ENCODE results near the gene UGT1A1. TPM values are rescaled to one million over a fixed set of nuclear protein-coding genes. Genes with fewer than 3 reads are reported as not detected.
A peak's percentile ranks its signal among the peaks of the same experiment; 100 is the strongest.

The UGT1A1 gene
- total and polyA plus RNA-seq, 9 of the 15 experiments (the other 6 are each of a cell fraction or from before 2014, with no cell fraction given), result not detected

DNA sequence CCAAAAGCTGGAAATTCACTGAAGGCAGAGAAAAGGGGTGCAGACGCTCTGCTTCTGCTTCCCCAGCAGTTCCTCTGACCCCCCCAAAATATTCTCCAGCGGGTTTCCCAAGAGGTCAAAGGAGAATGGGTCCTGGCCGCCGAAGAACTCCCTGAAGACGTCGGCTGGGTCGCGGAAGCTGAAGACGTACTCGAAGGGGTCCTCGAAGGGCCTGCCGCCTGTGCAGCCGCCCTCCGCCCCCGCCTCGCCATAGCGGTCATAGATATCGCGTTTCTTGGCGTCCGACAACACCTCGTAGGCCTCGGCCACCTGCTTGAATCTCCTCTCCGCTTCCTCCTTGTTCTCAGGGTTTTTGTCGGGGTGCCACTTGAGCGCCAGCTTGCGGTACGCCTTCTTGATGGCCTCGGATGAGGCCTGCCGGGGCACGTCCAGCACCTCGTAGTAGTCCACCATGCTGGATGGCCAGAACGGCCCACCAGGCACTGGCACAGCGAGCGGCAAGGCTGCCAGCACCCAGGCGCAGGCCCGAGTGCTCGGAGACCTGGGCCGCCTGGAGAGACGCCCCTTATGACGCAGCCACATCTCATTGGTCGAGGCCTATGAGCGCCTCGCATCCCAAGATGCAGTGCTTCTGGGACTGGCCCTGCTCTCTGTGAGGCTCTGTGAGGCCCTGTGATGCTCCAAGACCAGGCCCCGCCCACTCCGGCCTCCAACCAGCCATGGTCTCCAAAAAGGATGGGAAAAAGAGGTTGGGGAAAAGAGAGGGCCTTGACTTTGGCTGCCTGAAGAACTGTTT, 16.4 kb upstream of the UGT1A1 start (continued):
- TF ChIP-seq NRF1 (conservative IDR thresholded peaks at IDR 0.05 in 1 of 2, IDR thresholded peaks at IDR 0.05 in 1 of 2) (peak; percentile 14 to 28; a peak in 1 of 4 replicates), ETV6 (IDR thresholded peaks at IDR 0.05; ENCODE audit: borderline replicate concordance in 1 of 2, low read depth in 2 of 2, low read length in 1 of 2) (no peak), ETV6 (CRISPR knock-in tag; IDR thresholded peaks at IDR 0.05; ENCODE audit: borderline replicate concordance) (no peak), RBFOX2 (IDR thresholded peaks at IDR 0.05; ENCODE audit: low read depth, low read length) (0 out of 2 replicates have a peak, but pooled peaks have one; percentile 16), POLR2AphosphoS2 (IDR thresholded peaks at IDR 0.05; ENCODE audit: low read length) (no peak), NFYB (IDR thresholded peaks at IDR 0.05; ENCODE audit: extremely low read depth, insufficient read length) (peak; percentile 10)

DNA sequence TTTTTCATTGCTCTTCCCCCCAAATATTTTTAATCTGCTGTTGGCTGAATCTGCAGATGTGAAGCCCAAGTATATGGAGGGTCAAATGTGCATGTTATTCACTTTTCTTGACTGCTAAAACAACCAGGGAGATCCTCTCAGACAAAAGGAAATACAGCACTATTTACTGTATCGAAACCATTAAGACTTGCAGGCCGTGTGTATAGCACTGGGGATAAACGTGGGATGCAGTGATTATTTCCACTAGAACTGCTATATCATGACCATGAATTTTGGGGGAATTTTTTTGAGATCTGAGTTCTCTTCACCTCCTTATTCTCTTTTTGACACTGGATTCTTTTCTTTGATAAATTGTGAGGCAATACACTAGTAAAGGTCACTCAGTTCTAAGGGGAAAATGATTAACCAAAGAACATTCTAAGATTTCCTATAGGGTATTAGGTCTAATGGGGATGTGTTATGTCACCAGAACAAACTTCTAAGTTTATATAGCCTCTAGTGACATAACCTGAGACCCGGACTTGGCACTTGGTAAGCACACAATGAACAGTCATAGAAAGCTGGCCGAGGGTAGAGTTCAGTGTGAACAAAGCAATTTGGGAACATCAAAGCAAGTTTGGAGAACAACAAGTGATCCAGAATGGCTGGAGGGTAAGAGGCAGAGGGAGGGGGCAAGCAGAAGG, 14.9 kb upstream of the UGT1A1 start:
- FAIRE-seq (no peak), ATAC-seq (no peak), DNase-seq (ENCODE audit: extremely low read depth in 1 of 4, low spot score in 3 of 4) (no peak)
- CTCF ChIA-PET (ENCODE audit: low intra/inter-chr PET ratio), result no interaction called here
- no peaks in the 10 kb centered on the region for H3K79me2 ChIP-seq (ENCODE audit: control insufficient read depth, insufficient read depth, low read length)
- H3K27ac ChIP-seq (ENCODE audit: extremely low read depth, low read depth, low read length), result no peak overlapping the region
- in situ Hi-C loops (cut with MboI) (no loop called here), intact Hi-C loops (cut with micrococcal nuclease) (no loop called here)
- H3K36me3 ChIP-seq (ENCODE audit: control insufficient read depth, insufficient read depth, low read length), result no peaks in the 10 kb centered on the region
- H2AFZ ChIP-seq (ENCODE audit: low read depth, low read length), result no peak overlapping the region
- no peaks in the 10 kb centered on the region for H3K9me1 ChIP-seq (ENCODE audit: control insufficient read depth, insufficient read depth, low read length)
- POLR2A ChIA-PET, result no interaction called here
- WGBS (ENCODE audit: insufficient coverage, low coverage, missing lambda C conversion rate), result 0% methylated on average over 3 of the region's 5 CpGs
- no peaks in the 10 kb centered on the region for H4K20me1 ChIP-seq (replicated peaks; ENCODE audit: control insufficient read depth, insufficient read depth, low read length)
- H3K4me1 ChIP-seq (replicated peaks in 1 of 2; ENCODE audit: control insufficient read depth in 2 of 2, insufficient read depth in 2 of 2, low read length in 2 of 2), result peaks cover 0 to 7% of the 10 kb centered on the region in 2 experiments; a peak in 2 of 5 replicates
- no peak overlapping the region for H3K4me3 ChIP-seq
- H3K27me3 ChIP-seq (ENCODE audit: control insufficient read depth in 2 of 2, insufficient read depth in 2 of 2, low read length in 2 of 2), result no peaks in the 10 kb centered on the region
- no peaks in the 10 kb centered on the region for H3K9me3 ChIP-seq (replicated peaks; ENCODE audit: control insufficient read depth, insufficient read depth, low read depth, low read length)
- H3K9ac ChIP-seq (ENCODE audit: insufficient read depth in 1 of 2, low read depth in 2 of 2, low read length in 2 of 2), result no peak overlapping the region
- BruUV-seq (replicated peaks), result no TSS peak
- H3K4me2 ChIP-seq (ENCODE audit: insufficient read depth, low read length), result no peak overlapping the region
- TF ChIP-seq ZNF134 (CRISPR knock-in tag; conservative IDR thresholded peaks at IDR 0.05) (no peak), TAF9B (IDR thresholded peaks at IDR 0.05; ENCODE audit: partially characterized antibody) (no peak), TAF15 (IDR thresholded peaks at IDR 0.05; ENCODE audit: low read depth, low read length) (no peak), CREBBP (IDR thresholded peaks at IDR 0.05; ENCODE audit: low read depth, low read length) (no peak), RUNX1 (IDR thresholded peaks at IDR 0.05; ENCODE audit: low read depth) (no peak), POLR2B (IDR thresholded peaks at IDR 0.05; ENCODE audit: low read depth, partially characterized antibody) (no peak), MAFK (IDR thresholded peaks at IDR 0.05; ENCODE audit: low read length) (no peak), BACH1 (tag; IDR thresholded peaks at IDR 0.05) (no peak), OTX1 (CRISPR knock-in tag; IDR thresholded peaks at IDR 0.05) (no peak), GATAD2B (IDR thresholded peaks at IDR 0.05; ENCODE audit: borderline replicate concordance) (no peak), YBX1 (IDR thresholded peaks at IDR 0.05) (no peak), NR2F6 (CRISPR knock-in tag; IDR thresholded peaks at IDR 0.05) (no peak), EZH2 (IDR thresholded peaks at IDR 0.05; ENCODE audit: borderline replicate concordance, low read depth, low read length) (no peak), HMG20A (CRISPR knock-in tag; conservative IDR thresholded peaks at IDR 0.05) (no peak), ATF7 (IDR thresholded peaks at IDR 0.05) (no peak)
- TF ChIP-seq, protein P1, sequence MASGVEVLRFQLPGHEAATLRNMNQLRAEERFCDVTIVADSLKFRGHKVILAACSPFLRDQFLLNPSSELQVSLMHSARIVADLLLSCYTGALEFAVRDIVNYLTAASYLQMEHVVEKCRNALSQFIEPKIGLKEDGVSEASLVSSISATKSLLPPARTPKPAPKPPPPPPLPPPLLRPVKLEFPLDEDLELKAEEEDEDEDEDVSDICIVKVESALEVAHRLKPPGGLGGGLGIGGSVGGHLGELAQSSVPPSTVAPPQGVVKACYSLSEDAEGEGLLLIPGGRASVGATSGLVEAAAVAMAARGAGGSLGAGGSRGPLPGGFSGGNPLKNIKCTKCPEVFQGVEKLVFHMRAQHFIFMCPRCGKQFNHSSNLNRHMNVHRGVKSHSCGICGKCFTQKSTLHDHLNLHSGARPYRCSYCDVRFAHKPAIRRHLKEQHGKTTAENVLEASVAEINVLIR (CRISPR knock-in tag; IDR thresholded peaks at IDR 0.05), result no peak
